Nephron (organoid): ENCODE results near the gene PRDM16.

Experiments used
- H3K27ac Mint-ChIP-seq, 3 experiments: 2 replicates each; pipeline ENCODE4 v1.8.0; 2020; ENCODE audit warnings: mixed read lengths in 3 of 3, mild to moderate bottlenecking in 2 of 3, moderate library complexity in 1 of 3
- H3K27me3 Mint-ChIP-seq: 2 replicates; pipeline ENCODE4 v1.8.0; 2021; ENCODE audit warnings: low read depth, mild to moderate bottlenecking, moderate library complexity, mixed read lengths
- H3K36me3 Mint-ChIP-seq: 2 replicates; pipeline ENCODE4 v1.8.0; 2020; ENCODE audit warnings: low read depth, mixed read lengths
- H3K4me1 Mint-ChIP-seq: 2 replicates; pipeline ENCODE4 v1.8.0; 2020; ENCODE audit warnings: mixed read lengths
- H3K4me3 Mint-ChIP-seq, 3 experiments: 2 replicates each; pipeline ENCODE4 v1.8.0; 2020; ENCODE audit warnings: mild to moderate bottlenecking in 3 of 3, mixed read lengths in 3 of 3, moderate library complexity in 2 of 3
- H3K9me3 Mint-ChIP-seq: 2 replicates; pipeline ENCODE4 v1.8.0; 2020; ENCODE audit warnings: mixed read lengths
- TF ChIP-seq, protein P1 (sequence below), 3 experiments: fragments of 200-600 bp; sonication (generic); IDR thresholded peaks; one replicate each; pipeline ENCODE4 v1.5.0; 2021; ENCODE audit warnings: antibody characterized with exemption in 3 of 3; ENCODE audit not compliant: unreplicated experiment in 3 of 3

PRDM16 gene

DNA sequence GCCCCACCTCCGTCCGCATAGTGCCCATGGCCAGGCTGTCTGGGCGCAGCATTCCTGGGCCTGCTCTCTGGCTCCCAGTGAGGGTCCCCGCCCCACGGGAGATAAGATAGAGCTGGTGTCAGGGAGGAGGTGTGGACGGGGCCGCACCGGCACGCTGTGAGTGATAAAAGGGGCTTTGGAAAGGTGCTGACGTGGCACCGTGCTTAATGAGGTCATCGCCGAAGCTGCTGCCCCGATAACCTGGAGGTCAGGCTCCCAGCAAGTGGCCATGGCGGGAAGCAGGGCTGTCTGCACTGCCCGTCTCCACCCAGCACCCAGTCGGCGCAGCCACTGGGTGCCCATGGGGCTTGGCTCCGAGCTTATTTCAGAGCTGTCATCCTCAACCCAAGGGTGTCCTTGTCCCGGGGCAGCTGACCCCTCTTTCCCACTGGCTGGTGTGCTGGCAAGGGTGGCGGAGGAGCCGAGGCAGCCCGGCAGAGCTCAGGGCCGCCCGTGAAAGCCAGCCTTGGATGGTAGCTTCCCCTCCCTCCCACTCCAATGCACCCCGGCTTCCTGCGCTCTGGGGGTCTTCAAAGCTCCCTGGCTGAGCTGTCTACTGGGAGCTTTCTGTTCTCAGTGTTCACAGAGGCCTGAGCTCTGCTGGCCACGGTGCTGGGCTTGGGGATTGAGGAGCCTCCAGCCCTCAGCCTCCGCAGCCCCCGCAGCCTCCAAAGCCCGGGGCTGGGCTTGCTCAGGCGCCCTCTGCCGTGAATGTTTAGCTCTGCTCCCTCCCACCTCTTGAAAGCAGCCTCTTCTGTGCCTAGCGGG is 280.4 kb downstream of the PRDM16 start:
- no peak overlapping the region for H3K27ac Mint-ChIP-seq
- peaks cover 3% of the 10 kb centered on the region for H3K36me3 Mint-ChIP-seq
- H3K9me3 Mint-ChIP-seq: peaks cover 10% of the 10 kb centered on the region
- H3K4me1 Mint-ChIP-seq: peaks cover 18% of the 10 kb centered on the region
- H3K27me3 Mint-ChIP-seq: peaks cover 44% of the 10 kb centered on the region
- peak overlapping the region in 1 of 3 experiments; percentile 10 for H3K4me3 Mint-ChIP-seq
- TF ChIP-seq, protein P1, sequence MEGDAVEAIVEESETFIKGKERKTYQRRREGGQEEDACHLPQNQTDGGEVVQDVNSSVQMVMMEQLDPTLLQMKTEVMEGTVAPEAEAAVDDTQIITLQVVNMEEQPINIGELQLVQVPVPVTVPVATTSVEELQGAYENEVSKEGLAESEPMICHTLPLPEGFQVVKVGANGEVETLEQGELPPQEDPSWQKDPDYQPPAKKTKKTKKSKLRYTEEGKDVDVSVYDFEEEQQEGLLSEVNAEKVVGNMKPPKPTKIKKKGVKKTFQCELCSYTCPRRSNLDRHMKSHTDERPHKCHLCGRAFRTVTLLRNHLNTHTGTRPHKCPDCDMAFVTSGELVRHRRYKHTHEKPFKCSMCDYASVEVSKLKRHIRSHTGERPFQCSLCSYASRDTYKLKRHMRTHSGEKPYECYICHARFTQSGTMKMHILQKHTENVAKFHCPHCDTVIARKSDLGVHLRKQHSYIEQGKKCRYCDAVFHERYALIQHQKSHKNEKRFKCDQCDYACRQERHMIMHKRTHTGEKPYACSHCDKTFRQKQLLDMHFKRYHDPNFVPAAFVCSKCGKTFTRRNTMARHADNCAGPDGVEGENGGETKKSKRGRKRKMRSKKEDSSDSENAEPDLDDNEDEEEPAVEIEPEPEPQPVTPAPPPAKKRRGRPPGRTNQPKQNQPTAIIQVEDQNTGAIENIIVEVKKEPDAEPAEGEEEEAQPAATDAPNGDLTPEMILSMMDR (IDR thresholded peaks at IDR 0.05; ENCODE audit: unreplicated experiment in 3 of 3): peak in 2 of 3 experiments; percentile 13 to 54

DNA sequence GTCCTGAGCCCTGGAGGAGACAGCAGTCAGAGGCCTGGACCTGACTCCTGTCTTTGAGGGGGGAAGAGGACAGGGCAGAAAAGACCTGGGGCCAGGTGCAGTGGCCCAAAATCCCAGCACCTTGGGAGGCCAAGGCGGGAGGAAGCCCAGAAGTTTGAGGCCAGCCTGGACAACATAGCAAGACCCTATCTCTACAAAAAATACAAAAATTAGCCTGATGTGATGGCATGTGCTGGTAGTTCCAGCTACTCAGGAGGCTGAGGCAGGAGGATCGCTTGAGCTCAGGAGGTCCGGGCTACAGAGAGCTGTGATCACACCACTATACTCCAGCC is 280.9 kb downstream of the PRDM16 start:
- TF ChIP-seq, protein P1 (IDR thresholded peaks at IDR 0.05; ENCODE audit: unreplicated experiment in 3 of 3): no peak
- Mint-ChIP-seq H3K4me3 (peak overlapping the region in 1 of 3 experiments; percentile 10), H3K27me3 (peaks cover 46% of the 10 kb centered on the region), H3K27ac (peak overlapping the region in 1 of 3 experiments; percentile 13), H3K4me1 (peaks cover 18% of the 10 kb centered on the region), H3K9me3 (peaks cover 4% of the 10 kb centered on the region), H3K36me3 (no peaks in the 10 kb centered on the region)

DNA sequence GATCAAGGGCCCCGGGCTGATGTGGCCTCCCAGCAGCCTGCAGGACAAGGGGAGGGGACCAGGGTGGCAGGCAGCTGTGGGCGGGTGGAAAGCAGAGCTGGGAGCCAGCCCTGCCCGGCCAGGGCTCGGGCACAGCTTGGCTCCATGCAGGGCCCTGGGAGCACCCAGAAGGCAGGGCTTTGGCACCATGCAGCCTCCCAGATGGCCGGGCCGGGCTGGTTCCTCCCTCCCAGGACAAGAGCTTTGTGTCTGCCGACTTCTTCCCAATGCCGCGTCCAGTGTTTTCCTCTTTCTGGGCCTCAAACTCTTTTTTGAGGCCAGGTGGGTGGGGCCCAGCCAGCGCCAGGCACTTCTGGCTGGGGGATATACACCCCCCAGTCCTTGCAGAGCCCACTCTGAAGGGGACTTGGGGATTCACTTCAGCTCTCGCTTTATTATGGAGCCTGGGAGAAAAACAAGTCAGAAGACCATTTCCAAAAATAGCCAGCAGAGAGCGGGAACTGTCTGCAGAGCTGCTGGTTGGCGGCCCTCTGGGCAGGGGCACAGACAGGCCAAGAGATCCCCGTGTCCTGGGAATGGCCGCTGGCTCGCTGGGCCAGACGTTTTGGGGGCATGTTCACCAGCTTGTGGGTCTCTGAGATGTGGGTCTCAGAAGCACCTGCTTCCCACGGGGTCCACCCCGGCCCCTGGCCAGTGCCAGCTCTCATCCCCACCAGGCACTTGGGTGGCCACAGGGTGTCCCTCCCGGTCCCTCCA is 281.7 kb downstream of the PRDM16 start:
- TF ChIP-seq, protein P1 (IDR thresholded peaks at IDR 0.05; ENCODE audit: unreplicated experiment in 3 of 3): no peak
- H3K27me3 Mint-ChIP-seq: peaks cover 48% of the 10 kb centered on the region
- H3K9me3 Mint-ChIP-seq: no peaks in the 10 kb centered on the region
- peaks cover 18% of the 10 kb centered on the region for H3K4me1 Mint-ChIP-seq
- H3K36me3 Mint-ChIP-seq: no peaks in the 10 kb centered on the region
- H3K27ac Mint-ChIP-seq: peak overlapping the region in 1 of 3 experiments; percentile 55
- H3K4me3 Mint-ChIP-seq: peak overlapping the region in 1 of 3 experiments; percentile 24

DNA sequence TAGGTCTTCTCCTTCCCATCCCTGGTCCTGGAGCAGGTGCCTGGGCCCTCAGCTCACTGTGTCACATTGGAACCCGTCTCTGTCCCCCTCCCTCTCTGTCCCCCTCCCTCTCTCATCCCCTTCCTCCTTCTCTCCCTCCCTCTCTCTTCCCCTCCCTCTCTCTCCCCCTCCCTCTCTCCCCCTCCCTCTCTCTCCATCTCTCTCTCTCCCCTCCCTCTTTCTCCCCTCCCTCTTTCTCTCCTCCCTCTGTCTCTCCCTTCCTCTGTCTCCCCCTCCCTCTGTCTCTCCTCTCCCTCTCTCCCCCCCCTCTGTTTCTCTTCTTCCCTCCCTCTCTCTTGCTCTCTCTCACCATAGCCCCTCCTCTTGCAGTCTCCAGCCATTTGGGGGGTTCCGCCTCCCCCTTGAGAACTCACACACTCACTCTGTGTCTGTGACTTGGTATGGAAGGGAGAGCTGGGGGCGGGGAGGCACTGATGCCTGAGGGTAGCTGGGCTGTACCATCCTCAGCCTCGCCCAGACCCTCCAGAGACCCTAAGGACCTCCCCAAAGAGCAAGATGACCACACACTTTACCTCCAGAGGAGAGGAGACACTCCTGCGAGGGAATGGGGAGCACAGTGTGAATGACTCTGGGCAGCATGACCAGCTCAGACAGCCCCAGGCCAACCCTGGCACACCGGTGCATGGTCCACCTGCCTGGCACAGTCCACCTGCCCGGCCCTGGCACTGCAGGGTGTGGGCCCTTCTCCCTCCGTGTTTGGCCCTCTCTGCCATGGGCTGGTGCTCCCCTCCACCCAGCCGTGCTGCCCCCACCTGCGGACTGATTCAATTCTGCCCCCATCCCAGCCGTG is 282.7 kb downstream of the PRDM16 start:
- TF ChIP-seq, protein P1 (IDR thresholded peaks at IDR 0.05; ENCODE audit: unreplicated experiment in 3 of 3): no peak
- Mint-ChIP-seq H3K9me3 (no peaks in the 10 kb centered on the region), H3K27me3 (peaks cover 53% of the 10 kb centered on the region), H3K4me1 (peaks cover 27% of the 10 kb centered on the region), H3K36me3 (no peaks in the 10 kb centered on the region), H3K27ac (peak overlapping the region in 2 of 3 experiments; percentile 50 to 79), H3K4me3 (no peak overlapping the region)

DNA sequence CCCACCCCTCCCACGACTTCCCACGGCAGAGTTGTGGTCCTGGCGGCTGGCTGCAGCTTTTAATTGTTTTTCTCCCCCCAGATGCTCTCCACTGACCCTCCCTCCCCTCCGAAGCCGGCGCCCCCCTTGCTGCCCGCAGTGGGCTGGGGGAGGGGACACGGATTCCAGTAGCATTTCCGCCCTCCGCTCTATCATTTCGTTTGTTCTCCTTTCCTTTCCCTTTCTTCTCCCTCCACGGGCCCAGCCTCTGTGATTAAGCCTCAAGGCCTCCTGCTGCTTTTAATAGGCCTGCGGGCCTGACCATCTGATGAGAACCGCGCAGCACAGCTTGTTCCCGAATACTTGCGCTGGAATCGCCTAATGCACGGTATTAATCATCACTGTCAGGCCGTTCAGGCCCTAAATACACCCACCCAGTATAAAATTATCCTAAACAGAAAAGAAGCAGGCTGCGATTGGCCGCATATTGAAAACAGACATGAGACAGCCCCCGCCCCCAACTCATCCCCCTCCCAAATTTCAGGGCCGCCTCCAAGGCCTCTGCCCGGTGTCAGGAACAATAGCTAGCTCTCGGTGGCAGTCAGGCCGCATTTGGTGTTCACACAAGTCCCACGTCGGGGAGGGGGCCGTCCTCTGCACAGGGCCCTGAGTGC is 283.4 kb downstream of the PRDM16 start:
- Mint-ChIP-seq H3K27ac (peak overlapping the region; percentile 50 to 79 (median 66)), H3K36me3 (no peaks in the 10 kb centered on the region), H3K27me3 (peaks cover 58% of the 10 kb centered on the region), H3K4me1 (peaks cover 28% of the 10 kb centered on the region), H3K4me3 (peak overlapping the region; percentile 59 to 64 (median 59)), H3K9me3 (no peaks in the 10 kb centered on the region)
- TF ChIP-seq, protein P1 (IDR thresholded peaks at IDR 0.05; ENCODE audit: unreplicated experiment in 3 of 3): no peak
